B cell (primary cell): ENCODE results near the gene TMBIM1.

Experiments used
- CTCF ChIP-seq: fragments of 200-600 bp; IDR thresholded peaks from one replicate; pipeline ENCODE4 v1.8.0; 2022; ENCODE audit warnings: antibody characterized with exemption, mild to moderate bottlenecking
- EZH2 ChIP-seq: IDR thresholded peaks from 2 replicates; pipeline ENCODE4 v1.6.1; 2012; ENCODE audit warnings: borderline replicate concordance, low read depth, mild to moderate bottlenecking, moderate library complexity, low read length; ENCODE audit not compliant: insufficient read depth, poor library complexity, severe bottlenecking

DNA sequence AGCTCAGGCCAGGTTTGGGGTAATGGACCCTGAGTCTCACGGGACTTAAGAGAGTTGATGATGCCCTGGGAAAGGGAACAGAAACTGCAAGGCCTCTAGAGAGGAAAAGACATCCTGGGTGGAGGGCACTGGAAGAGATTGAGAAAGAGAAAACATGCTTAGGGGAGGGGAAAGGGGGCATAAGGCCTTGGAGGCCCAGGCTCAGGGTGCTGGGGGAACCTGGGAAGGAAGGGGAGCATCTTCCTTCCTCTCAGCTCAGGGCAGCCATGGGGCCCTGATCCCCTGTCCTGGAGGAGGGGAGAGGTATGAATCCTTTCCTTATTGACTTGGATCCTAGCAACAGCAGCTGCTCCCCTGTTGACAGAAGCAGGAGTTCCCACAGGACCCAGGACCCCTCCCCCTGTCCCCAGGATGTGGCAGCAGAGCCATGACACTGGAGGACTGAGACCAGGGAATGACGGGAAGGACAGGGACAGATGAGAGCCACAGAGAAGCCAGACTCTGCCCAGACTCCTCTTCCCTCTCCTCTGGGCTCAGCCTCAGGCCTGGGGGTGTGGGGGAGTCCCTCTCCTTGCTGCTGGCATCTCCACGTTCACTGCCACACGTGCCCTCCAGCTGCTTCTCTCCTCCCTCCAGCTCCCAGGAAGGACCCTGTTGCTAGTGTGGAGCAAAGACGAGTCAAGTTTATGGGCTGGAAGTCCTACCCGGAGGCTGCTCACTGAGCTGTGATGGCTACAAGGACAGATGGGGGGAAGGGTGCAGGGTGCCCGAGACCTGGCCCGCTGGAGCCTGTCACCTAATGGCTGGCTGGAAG, 30.7 kb downstream of the TMBIM1 start:
- TF ChIP-seq CTCF (no peak), EZH2 (no peak)
